ENCODE data around the gene SOCS1.

Gene SOCS1

GRCh38 chr16:11285842-11286241 is 29.8 kb upstream of the SOCS1 start:
- no peak for DNase-seq (ENCODE audit: low read depth)

GRCh38 chr16:11283820-11284248 is 27.8 kb upstream of the SOCS1 start:
- no peak for DNase-seq (ENCODE audit: low read depth)

GRCh38 chr16:11280616-11281522 is 24.9 kb upstream of the SOCS1 start, which contains the start of gene PRM1:
PRM1 (minus strand) TSS chr16:11281330; CDS start chr16:11281238, 92 bp downstream.
- DNase-seq (ENCODE audit: low read depth) = no peak

- DNase-seq (ENCODE audit: low read depth) = no peak
Observed at GRCh38 chr16:11278681-11279628, 23.0 kb upstream of the SOCS1 start.

- DNase-seq (ENCODE audit: low read depth) = no peak
Observed at GRCh38 chr16:11277607-11278337, 21.8 kb upstream of the SOCS1 start.

- no peak for DNase-seq (ENCODE audit: low read depth)
Observed at GRCh38 chr16:11276896-11277593, 21.0 kb upstream of the SOCS1 start.

- DNase-seq (ENCODE audit: low read depth) = no peak
Observed at GRCh38 chr16:11276143-11276895, 20.3 kb upstream of the SOCS1 start, which contains the start of gene PRM2. PRM2 (minus strand) TSS chr16:11276480; CDS start chr16:11276370, 110 bp downstream.

GRCh38 chr16:11274964-11275363 is 19.0 kb upstream of the SOCS1 start:
- DNase-seq (ENCODE audit: low read depth) = no peak

GRCh38 chr16:11273721-11274324 is 17.8 kb upstream of the SOCS1 start:
- no peak for DNase-seq (ENCODE audit: low read depth)

- no peak for DNase-seq (ENCODE audit: low read depth)
Observed at GRCh38 chr16:11272921-11273720, 17.1 kb upstream of the SOCS1 start, which contains the start of gene PRM3. PRM3 (minus strand) TSS chr16:11273629; CDS start chr16:11273595, 34 bp downstream.

GRCh38 chr16:11272484-11272883 is 16.5 kb upstream of the SOCS1 start:
- DNase-seq (ENCODE audit: low read depth) = no peak

- no peak for DNase-seq (ENCODE audit: low read depth)
Observed at GRCh38 chr16:11271610-11272009, 15.6 kb upstream of the SOCS1 start.

- no peak for DNase-seq (ENCODE audit: low read depth)
Observed at GRCh38 chr16:11270602-11271162, 14.7 kb upstream of the SOCS1 start.

GRCh38 chr16:11268921-11269375 is 12.9 kb upstream of the SOCS1 start, which contains the start of gene TNP2:
TNP2 (minus strand) TSS chr16:11269325; CDS start chr16:11269262, 63 bp downstream.
- no peak for DNase-seq (ENCODE audit: low read depth)

- no peak for DNase-seq (ENCODE audit: low read depth)
Observed at GRCh38 chr16:11265124-11265523, 9.1 kb upstream of the SOCS1 start.

- DNase-seq (ENCODE audit: low read depth) = no peak
Observed at GRCh38 chr16:11264155-11264832, 8.3 kb upstream of the SOCS1 start.

GRCh38 chr16:11263737-11264136 is 7.7 kb upstream of the SOCS1 start:
- no peak for DNase-seq (ENCODE audit: low read depth)

- DNase-seq (ENCODE audit: low read depth) = no peak
Observed at GRCh38 chr16:11262915-11263314, 6.9 kb upstream of the SOCS1 start.

Measured in iris pigment epithelial cell (primary cell).